ENCODE data around the gene ERC2. TPM values are rescaled to one million over a fixed set of nuclear protein-coding genes. Genes with fewer than 3 reads are reported as not detected.

The ERC2 gene
- total RNA-seq, 3 donors from 2014 or later (not counting 1 experiment from before 2014, with no cell fraction given): not detected

GRCh38 chr3:56469141-56469540 lies 874 bp upstream of the ERC2 start:
- DNase-seq: no peak
- Histone ChIP-seq H3K9me3 (ENCODE audit: control insufficient read depth, insufficient read depth, low read length) (no peaks in the 10 kb centered on the region), H3K4me3 (ENCODE audit: low read length) (no peak overlapping the region), H3K27ac (ENCODE audit: low read length) (no peak overlapping the region), H3K27me3 (ENCODE audit: control insufficient read depth, insufficient read depth, low read length) (peaks cover 20% of the 10 kb centered on the region), H3K4me1 (ENCODE audit: control insufficient read depth, insufficient read depth, low read length) (peaks cover 3% of the 10 kb centered on the region), H3K36me3 (ENCODE audit: control insufficient read depth, insufficient read depth, low read length) (no peaks in the 10 kb centered on the region)
- TF ChIP-seq CTCF (IDR thresholded peaks at IDR 0.05): no peak
- intact Hi-C loops (cut with micrococcal nuclease): no loop called here
- Mint-ChIP-seq H3K4me3 (no peak overlapping the region), H3K27ac (no peak overlapping the region), H3K4me1 (no peaks in the 10 kb centered on the region), H3K36me3 (peaks cover 7% of the 10 kb centered on the region), H3K9me3 (no peaks in the 10 kb centered on the region), H3K27me3 (ENCODE audit: low read depth in 2 of 2) (peaks cover 45 to 67% of the 10 kb centered on the region in 2 donors)
- no peak for ATAC-seq
- 96% methylated on average over 3 of the region's 3 CpGs for WGBS (ENCODE audit: insufficient coverage)

GRCh38 chr3:56467801-56468183 lies 475 bp downstream of the ERC2 start:
- Histone ChIP-seq H3K36me3 (ENCODE audit: control insufficient read depth, insufficient read depth, low read length) (no peaks in the 10 kb centered on the region), H3K4me3 (ENCODE audit: low read length) (no peak overlapping the region), H3K4me1 (ENCODE audit: control insufficient read depth, insufficient read depth, low read length) (peaks cover 3% of the 10 kb centered on the region), H3K27ac (ENCODE audit: low read length) (no peak overlapping the region), H3K27me3 (ENCODE audit: control insufficient read depth, insufficient read depth, low read length) (peaks cover 20% of the 10 kb centered on the region), H3K9me3 (ENCODE audit: control insufficient read depth, insufficient read depth, low read length) (no peaks in the 10 kb centered on the region)
- no peak for DNase-seq
- Mint-ChIP-seq H3K4me1 (no peaks in the 10 kb centered on the region), H3K9me3 (no peaks in the 10 kb centered on the region), H3K36me3 (peaks cover 7% of the 10 kb centered on the region), H3K27ac (no peak overlapping the region), H3K4me3 (no peak overlapping the region), H3K27me3 (ENCODE audit: low read depth in 2 of 2) (peaks cover 43 to 70% of the 10 kb centered on the region in 2 donors)
- no peak for TF ChIP-seq CTCF (IDR thresholded peaks at IDR 0.05)
- intact Hi-C loops (cut with micrococcal nuclease): no loop called here
- WGBS (ENCODE audit: insufficient coverage): 2% methylated on average over 27 of the region's 28 CpGs
- no peak for ATAC-seq

- Mint-ChIP-seq H3K9me3 (no peaks in the 10 kb centered on the region), H3K27ac (no peak overlapping the region), H3K4me3 (no peak overlapping the region), H3K4me1 (no peaks in the 10 kb centered on the region), H3K27me3 (ENCODE audit: low read depth in 2 of 2) (peaks cover 42 to 70% of the 10 kb centered on the region in 2 donors), H3K36me3 (peaks cover 7% of the 10 kb centered on the region)
- TF ChIP-seq CTCF (IDR thresholded peaks at IDR 0.05): no peak
- DNase-seq (peak in 1 of 2 donors; percentile 36), ATAC-seq (no peak)
- WGBS (ENCODE audit: insufficient coverage): 5% methylated on average over 14 of the region's 14 CpGs
- intact Hi-C loops (cut with micrococcal nuclease): no loop called here
- Histone ChIP-seq H3K36me3 (ENCODE audit: control insufficient read depth, insufficient read depth, low read length) (no peaks in the 10 kb centered on the region), H3K27me3 (ENCODE audit: control insufficient read depth, insufficient read depth, low read length) (peaks cover 20% of the 10 kb centered on the region), H3K9me3 (ENCODE audit: control insufficient read depth, insufficient read depth, low read length) (no peaks in the 10 kb centered on the region), H3K4me1 (ENCODE audit: control insufficient read depth, insufficient read depth, low read length) (peaks cover 3% of the 10 kb centered on the region), H3K27ac (ENCODE audit: low read length) (no peak overlapping the region), H3K4me3 (ENCODE audit: low read length) (no peak overlapping the region)
Measured at GRCh38 chr3:56467108-56467507, 1.2 kb downstream of the ERC2 start.

- H3K4me1 ChIP-seq (ENCODE audit: control insufficient read depth, insufficient read depth, low read length): no peaks in the 10 kb centered on the region
- peaks cover 4% of the 10 kb centered on the region for H3K27me3 ChIP-seq (ENCODE audit: control insufficient read depth, insufficient read depth, low read length)
- H3K27ac ChIP-seq (ENCODE audit: low read length): no peak overlapping the region
- ATAC-seq (no peak), DNase-seq (no peak)
- peaks cover 16 to 72% of the 10 kb centered on the region in 2 donors for H3K27me3 Mint-ChIP-seq (ENCODE audit: low read depth in 2 of 2)
- H3K9me3 Mint-ChIP-seq: no peaks in the 10 kb centered on the region
- no peak for TF ChIP-seq CTCF (IDR thresholded peaks at IDR 0.05)
- no peaks in the 10 kb centered on the region for H3K9me3 ChIP-seq (ENCODE audit: control insufficient read depth, insufficient read depth, low read length)
- no peaks in the 10 kb centered on the region for H3K36me3 Mint-ChIP-seq
- 86% methylated on average over 3 of the region's 3 CpGs for WGBS (ENCODE audit: insufficient coverage)
- no peak overlapping the region for H3K4me3 ChIP-seq (ENCODE audit: low read length)
- H3K4me3 Mint-ChIP-seq: no peak overlapping the region
- H3K4me1 Mint-ChIP-seq: no peaks in the 10 kb centered on the region
- intact Hi-C loops (cut with micrococcal nuclease): no loop called here
- H3K27ac Mint-ChIP-seq: no peak overlapping the region
- H3K36me3 ChIP-seq (ENCODE audit: control insufficient read depth, insufficient read depth, low read length): no peaks in the 10 kb centered on the region
Measured at GRCh38 chr3:56459719-56460118, 8.5 kb downstream of the ERC2 start.

All from natural killer cell (primary cell).